A549 (cell line): ENCODE data around the gene TTC33.

Experiments used
- EP300 ChIP-seq, 2 experiments: fragments of >200 bp; sonication (Bioruptor Twin); formaldehyde crosslinking; IDR thresholded peaks; 2 replicates in 1 of 2; 3 replicates in 1 of 2; pipeline ENCODE4 v1.6.1; 2016 to 2017
- FOSL2 ChIP-seq, 2 experiments: fragments of 450-650 bp in 1 of 2; fragments of >200 bp in 1 of 2; sonication (Bioruptor Twin) in 1 of 2; formaldehyde crosslinking; IDR thresholded peaks; 2 replicates each; pipeline versions ENCODE4 v1.5.0 to v1.6.1; 2016 to 2020; ENCODE audit warnings: mild to moderate bottlenecking in 1 of 2, moderate library complexity in 1 of 2
- RCOR1 ChIP-seq: fragments of 150-350 bp; IDR thresholded peaks from 2 replicates; pipeline ENCODE4 v1.6.1; 2014; ENCODE audit warnings: antibody characterized with exemption, low read length, low read depth
- TF ChIP-seq, protein P1 (sequence below): fragments of >200 bp; sonication (Bioruptor Twin); formaldehyde crosslinking; IDR thresholded peaks from 3 replicates; pipeline ENCODE4 v1.5.1; 2016

DNA sequence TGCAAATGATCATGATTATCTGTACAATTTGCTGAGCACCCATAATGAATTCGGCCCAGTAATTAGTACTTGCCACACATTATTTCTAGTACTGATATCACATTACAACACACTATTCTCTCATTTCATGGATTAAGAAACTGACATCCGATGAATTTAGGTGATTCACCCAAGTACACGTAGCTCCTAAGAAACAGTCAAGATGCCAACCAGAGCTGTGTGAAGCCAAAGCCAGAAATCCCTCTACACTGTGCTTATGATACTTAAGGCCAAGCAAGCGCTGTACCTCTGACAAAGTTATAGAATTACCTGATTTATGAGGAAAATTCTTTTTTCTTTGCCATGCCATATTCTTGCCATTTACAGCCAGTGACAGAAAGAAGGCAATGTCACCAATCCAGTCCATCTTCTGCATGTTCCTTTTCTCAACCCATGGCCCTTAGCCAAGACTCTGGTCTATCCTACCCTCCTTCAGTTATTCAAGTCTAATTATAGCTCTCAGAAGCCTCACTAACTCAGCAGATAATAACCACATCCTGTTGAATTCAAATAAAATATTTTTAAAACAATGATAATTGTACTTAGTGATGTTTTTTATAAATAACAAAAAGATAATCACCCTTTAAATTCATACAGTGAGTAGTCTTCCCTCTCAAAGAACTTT is 150.3 kb downstream of the TTC33 start:
- TF ChIP-seq, protein P1, sequence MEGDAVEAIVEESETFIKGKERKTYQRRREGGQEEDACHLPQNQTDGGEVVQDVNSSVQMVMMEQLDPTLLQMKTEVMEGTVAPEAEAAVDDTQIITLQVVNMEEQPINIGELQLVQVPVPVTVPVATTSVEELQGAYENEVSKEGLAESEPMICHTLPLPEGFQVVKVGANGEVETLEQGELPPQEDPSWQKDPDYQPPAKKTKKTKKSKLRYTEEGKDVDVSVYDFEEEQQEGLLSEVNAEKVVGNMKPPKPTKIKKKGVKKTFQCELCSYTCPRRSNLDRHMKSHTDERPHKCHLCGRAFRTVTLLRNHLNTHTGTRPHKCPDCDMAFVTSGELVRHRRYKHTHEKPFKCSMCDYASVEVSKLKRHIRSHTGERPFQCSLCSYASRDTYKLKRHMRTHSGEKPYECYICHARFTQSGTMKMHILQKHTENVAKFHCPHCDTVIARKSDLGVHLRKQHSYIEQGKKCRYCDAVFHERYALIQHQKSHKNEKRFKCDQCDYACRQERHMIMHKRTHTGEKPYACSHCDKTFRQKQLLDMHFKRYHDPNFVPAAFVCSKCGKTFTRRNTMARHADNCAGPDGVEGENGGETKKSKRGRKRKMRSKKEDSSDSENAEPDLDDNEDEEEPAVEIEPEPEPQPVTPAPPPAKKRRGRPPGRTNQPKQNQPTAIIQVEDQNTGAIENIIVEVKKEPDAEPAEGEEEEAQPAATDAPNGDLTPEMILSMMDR: no peak
- TF ChIP-seq EP300 (IDR thresholded peaks at IDR 0.05): no peak
- TF ChIP-seq RCOR1: no peak
- TF ChIP-seq FOSL2 (IDR thresholded peaks at IDR 0.05): no peak
- TF ChIP-seq FOSL2 (CRISPR knock-in tag; IDR thresholded peaks at IDR 0.05): no peak
